Non-pigmented ciliary epithelial cell (primary cell): Measurements from ENCODE around the gene MBTD1.
"Not testable (repeated sequence)": the region's sequence is repeated elsewhere in the genome, so short reads cannot be mapped to it uniquely, and the experiment has no call there.

Experiments used
- DNase-seq: peaks from one replicate; pipeline ENCODE4 v3.0.0-alpha.2; 2010; ENCODE audit warnings: low read depth

MBTD1 gene

DNA sequence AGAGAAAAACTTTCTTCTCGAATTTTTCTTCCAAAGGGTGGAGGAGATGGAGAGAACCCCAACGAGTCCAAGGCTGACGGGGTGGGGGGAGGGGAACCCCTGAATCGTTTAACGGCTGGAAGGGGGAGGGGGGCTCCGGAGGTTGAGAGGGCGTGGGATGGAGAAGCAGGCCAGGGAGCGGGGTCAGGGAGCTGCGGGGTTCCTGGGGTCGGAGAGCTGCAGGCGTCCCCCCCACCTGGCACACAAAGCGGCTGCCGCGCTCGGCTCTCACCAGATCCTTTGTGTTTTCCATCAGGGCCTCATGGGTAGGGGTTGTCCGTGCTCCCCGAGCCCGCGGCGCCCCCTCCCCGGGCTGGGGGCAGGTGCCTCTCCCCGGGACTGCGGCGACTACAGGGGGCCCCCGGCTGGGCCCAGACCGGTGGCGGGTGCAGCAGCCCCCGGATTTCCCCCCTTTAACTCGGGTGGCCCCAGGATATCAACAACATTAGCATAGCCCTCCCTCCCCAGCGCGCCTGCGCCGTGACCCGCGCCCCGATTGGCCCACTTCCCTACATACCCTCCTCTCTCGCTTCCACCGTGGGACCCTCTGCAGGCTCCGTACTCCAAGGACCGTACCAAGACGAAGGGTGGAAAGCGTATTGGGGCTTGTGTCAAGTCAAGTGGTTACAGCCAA, at the start of gene MBTD1:
TSS of gene MBTD1 (minus strand) at position 486 of the 673 bp plus-strand sequence. CDS start 34,888 bp downstream, outside the sequence.
- peak; percentile 90 for DNase-seq

DNA sequence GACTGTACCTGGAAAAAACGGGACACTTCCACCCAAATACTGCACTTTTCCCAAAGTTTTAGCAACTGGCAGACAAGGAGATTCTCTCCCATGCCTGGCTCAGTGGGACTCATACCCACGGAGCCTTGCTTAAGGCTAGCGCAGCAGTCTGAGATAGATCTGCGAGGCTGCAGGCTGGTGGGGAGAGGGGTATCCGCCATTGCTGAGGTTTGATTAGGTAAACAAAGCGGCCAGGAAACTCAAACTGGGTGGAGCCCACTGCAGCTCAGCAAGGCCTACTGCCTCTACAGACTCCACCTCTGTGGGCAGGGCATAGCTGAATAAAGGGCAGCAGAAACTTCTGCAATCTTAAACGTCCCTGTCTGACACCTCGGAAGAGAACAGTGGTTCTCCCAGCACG, 45.3 kb upstream of the MBTD1 start:
- no peak for DNase-seq

DNA sequence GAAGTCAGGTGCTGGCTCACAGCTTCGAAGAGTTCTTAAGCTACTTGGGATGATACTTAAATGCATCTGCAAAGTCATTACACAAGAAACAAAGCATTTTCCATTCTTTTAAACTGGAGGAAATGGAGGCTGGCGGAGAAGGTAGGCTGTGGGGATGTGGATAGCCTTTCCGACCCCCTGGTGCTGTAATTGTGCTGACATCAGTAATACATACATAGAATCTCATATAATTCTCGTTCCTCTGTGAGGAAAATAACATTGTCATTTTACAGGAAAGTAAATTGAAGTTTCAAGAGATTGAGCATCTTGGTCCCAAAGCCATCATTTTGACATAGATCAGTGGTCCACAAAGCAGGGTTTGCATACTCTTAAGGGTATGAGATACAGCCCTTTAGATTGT, 40.0 kb upstream of the MBTD1 start:
- no peak for DNase-seq

DNA sequence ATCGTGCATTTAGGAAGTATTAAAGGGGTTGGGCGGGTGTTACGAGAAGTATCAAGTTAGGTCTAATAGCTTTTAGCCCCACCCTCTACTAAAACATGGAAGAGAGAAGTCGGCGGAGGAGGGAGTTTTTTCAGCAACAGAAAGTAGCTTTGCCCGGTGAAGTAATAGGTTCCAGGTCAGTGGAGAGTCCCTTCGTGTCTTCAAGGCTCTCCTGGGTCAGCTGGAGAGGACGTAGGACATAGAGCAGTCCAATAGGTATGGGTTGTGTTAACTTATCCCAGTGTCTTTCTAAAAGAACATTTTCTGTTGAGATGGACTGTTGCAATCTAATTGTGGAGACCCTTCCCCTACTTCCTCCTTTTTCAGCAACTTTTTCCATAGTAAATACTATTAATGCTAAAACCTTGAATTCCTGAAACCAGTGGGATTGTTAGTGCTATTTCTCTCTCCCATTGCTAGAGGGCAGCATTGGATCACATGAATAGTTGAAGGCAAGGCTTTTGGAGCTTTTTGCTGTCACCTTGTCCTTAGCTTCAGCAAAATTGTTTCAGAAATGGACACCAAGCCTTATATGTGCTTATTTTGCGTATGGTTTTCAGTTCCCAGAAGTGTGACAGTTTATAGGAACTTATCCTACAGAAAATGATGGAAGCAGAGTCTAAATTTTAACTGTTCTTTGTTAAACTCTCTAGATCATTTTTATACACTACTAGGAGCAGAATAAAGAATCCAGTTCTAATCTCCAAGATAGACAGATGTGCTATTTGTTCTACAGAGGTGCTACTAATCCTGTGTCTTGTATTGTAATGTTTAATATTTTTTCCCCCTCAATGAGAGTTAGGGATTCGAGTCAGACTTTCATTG, 38.9 kb upstream of the MBTD1 start:
- DNase-seq = peak; percentile 13

DNA sequence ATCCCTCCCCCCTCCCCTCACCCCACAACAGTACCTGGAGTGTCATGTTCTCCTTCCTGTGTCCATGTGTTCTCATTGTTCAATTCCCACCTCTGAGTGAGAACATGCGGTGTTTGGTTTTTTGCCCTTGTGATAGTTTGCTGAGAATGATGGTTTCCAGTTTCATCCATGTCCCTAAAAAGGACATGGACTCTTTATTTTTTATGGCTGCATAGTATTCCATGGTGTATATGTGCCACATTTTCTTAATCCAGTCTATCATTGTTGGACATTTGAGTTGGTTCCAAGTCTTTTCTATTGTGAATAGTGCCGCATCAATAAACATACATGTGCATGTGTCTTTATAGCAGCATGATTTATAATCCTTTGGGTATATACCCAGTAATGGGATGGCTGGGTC, 34.5 kb upstream of the MBTD1 start:
- DNase-seq = not testable (repeated sequence)

DNA sequence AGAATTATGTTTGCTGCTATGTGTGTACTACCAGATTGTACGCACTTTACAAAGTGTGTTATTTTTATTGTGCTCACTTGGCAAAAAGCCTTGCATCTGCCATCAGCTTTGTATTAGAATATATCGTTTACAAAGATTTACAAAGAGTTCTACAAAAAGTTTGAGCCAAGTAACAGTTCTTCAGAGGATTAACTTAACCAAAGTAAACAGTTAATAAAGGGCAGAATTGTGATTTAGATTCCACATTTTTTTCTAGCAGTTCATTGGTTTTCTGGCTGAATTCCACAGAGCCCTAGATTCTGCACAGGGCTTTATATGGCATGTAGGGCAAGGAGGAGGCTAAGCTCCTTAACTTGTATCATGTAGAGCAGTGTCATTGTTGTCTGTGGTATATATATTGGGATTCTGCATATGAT, 29.9 kb upstream of the MBTD1 start:
- DNase-seq = no peak

DNA sequence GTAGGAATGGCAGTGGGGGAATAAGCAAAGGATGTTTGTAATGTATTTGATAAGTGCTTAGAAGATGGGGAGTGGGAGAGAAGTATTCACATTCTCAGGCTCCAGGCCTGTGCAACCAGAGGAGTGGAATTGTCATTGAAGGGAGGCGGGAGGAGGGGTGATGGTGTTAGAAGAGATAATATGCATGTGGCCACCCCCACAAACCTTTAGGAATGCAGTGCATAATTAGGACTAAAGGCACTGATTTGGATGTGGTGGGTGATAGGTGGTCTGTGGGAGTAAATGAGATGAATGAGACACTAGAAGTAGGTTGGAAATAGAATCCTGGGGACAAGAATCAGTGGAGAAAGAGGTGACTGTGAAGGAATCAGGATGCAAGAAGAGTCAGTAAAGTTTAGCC, 27.6 kb upstream of the MBTD1 start:
- DNase-seq = no peak

DNA sequence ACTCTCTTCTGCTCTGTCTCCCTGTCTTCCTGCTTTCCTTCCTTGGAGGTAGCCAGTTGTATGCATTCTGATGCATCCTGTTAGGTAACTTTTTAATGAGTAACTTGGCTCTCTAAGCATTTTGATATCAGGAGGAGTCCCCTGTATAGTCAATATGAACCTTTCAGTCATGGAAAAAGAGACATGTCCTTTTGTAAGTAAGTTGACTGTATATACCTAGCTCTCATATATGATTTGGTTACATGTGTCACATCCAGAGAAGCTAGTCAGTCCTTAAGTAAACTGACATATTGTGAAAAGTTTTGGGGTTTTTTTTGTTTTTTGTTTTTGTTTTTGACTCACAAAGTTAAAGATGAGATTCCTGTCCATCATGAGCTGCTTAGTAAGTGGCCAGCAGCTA, 19.3 kb upstream of the MBTD1 start:
- no peak for DNase-seq

DNA sequence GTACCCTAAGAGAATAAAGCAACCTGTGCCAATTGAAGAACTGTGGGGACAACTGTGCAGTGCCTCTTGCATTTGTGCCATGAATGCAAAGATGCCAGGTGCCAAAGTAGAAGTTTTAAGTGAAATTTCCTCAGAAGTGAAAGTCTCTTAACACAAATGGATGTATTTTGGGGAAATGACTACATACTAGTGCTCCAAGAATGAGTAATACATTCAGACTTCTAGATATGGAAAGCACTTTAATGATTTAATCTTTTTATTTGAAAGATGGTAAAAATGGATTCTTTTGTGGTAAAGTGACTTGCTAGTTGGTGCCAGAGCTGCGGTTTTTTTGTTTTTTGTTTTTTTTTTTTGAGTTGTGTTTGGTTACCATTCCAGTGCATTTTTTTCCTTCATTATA, 15.5 kb upstream of the MBTD1 start:
- DNase-seq = peak; percentile 50

DNA sequence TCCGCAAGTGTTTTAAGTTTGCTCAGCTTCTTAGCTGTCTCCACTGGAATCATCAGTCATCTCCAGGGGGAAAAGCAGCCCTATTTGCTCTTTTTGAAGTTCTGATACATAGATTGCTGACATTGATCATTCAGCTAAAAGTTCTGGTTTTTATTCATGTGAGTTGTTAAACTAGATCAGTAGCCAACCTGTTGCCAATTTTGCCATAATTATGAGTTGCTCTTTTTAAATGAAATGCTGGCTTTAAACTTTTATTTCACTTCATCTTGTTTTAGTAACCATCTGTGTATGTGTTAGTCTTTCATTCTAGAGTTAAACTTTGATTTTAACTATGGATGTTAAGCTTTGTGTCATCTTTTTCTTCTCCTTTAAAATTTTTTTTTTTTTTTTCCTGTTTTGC, 13.0 kb upstream of the MBTD1 start:
- DNase-seq = no peak

DNA sequence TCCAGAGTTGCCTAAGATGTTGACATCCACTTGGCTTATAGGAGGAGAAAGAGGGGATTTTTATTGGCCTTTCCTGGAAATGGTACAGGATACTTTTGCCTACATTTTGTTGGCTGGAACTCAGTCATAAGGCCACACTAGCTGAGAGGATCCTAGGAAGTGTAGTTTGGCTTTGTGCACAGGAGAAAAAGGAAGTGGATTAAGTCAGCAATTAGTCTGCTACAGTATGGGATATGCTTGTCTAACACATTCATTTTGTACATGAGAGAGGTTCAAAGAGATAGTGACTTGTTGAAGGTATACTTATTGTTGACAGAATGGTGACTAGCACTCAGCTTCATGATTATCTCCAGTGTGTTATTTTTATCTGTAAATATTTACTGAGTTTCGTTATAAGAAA, 10.8 kb upstream of the MBTD1 start:
- no peak for DNase-seq

DNA sequence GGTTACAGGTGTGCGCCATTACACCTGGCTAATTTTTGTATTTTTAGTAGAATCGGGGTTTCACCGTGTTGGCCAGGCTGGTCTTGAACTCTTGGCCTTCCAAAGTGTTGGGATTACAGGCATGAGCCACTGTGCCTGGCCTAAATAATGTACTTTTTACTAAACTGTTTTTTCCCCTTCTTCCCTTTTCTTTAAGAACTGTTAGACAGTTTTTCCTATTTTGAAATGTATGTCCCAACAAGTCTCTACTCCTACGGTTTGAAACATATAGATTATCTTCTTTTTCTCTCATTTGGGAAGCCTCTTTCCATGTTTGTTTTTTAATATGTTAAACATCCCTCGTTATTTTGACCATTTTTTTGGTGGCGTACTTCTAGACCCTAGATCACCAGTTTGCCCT, 10.1 kb upstream of the MBTD1 start:
- no peak for DNase-seq

DNA sequence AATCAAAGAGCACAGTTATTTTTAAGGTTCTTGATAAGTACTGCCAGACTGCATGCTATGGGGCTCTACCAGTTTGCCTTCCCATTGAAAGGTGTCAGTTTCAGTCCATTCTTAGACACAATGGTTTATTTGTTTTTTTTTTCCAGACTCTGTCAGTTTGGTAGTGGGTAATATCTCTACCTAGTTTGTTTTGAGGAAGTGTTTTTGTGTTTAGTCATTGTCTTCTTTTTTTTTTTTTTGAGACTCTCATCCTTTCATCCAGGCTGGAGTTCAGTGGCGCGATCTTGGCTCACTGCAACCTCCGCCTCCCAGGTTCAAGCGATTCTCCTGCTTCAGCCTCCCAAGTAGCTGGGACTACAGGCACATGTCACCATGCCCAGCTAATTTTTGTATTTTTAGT, 4.6 kb upstream of the MBTD1 start:
- DNase-seq = not testable (repeated sequence)

DNA sequence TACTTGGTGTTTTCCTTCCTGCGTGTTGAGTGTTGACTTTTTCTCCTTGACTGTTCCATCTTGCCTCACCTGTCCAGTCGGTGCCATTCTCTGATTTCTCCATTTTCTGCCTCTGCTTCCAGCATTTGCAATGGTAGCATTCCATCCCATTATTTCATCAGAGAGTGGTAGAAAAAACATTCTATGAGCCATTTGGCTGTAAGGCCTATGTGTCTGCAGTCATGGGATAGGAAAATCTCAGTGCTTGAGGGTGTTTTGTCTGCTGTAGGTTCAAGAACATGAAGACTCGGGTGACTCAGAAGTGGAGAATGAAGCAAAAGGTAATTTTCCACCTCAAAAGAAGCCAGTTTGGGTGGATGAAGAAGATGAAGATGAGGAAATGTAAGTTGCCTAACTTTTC, 3.2 kb upstream of the MBTD1 start:
- DNase-seq = no peak

DNA sequence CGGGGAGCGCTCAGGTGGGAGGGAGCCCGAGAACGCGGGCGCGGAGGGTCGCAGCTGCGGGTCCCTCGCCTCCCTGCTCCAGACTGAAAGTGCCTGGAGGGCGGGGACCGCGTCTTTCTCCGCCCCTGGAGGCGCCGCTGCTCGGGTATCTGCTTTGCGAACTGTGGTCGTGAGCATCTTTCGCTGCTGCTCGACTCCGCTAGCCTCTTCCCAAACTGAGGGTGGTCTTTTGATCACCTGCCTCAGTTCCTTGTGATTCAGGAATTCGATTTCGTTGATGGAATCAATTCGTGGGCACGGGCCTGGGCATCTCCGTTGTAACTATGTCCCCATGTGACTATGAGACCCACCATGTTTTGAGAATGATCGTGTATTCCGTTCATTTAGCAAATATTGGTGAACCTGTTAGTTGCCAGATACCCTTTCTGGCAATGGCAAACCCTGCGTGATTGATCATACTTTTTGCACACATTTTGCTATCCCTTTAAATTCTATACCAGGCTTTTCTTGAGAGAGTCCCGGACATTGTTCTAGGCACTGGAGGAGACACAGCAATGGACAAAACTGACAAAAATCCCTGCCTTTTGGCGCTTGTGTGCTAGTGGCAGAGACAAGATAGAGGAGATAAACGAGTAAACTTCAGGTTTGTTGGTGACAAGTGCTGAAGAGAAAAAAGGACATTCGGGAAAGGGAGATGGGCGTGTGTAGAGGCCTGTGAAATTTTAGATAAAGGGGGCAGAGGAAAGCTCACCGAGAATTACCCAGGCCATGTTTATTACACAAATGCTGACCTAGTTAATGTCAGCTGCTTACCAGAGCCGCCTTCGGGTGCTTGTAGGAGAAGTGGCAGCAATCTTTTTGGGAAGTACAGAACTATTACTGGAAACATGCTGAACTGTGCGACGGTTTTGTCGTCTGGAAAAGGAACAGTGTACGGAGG, 1.4 kb upstream of the MBTD1 start:
- no peak for DNase-seq

DNA sequence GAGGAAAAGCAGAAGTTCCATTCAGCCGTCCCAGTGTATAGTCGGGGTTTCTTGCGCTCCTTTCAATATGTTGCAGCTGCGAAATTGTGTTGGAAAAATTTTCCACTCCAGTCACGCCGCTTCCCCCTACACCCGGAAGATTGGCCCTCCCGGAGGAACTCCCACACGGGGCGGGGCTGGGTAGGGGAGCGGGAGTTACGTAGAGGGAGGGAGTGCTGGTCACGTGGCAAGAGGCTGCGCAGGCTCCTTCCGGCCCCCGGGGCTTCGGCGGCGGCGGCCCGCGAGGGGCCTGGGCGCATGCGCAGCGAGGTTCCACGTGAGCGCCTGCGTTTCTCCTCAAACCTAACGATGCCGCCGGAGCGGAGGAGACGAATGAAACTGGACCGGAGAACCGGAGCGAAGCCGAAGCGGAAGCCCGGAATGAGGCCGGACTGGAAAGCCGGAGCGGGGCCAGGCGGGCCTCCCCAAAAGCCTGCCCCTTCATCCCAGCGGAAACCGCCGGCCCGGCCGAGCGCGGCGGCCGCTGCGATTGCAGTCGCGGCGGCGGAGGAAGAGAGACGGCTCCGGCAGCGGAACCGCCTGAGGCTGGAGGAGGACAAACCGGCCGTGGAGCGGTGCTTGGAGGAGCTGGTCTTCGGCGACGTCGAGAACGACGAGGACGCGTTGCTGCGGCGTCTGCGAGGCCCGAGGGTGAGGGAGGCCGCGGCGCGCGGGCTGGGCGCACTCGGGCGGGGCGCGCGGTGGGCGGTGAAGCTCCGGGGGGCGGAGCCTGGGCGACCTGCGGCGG, 581 bp upstream of the MBTD1 start, which contains the start of gene UTP18:
TSS of gene UTP18 (plus strand) at position 310 of the 787 bp plus-strand sequence. CDS start at position 349, 39 bp downstream.
- peak; percentile 90 for DNase-seq

DNA sequence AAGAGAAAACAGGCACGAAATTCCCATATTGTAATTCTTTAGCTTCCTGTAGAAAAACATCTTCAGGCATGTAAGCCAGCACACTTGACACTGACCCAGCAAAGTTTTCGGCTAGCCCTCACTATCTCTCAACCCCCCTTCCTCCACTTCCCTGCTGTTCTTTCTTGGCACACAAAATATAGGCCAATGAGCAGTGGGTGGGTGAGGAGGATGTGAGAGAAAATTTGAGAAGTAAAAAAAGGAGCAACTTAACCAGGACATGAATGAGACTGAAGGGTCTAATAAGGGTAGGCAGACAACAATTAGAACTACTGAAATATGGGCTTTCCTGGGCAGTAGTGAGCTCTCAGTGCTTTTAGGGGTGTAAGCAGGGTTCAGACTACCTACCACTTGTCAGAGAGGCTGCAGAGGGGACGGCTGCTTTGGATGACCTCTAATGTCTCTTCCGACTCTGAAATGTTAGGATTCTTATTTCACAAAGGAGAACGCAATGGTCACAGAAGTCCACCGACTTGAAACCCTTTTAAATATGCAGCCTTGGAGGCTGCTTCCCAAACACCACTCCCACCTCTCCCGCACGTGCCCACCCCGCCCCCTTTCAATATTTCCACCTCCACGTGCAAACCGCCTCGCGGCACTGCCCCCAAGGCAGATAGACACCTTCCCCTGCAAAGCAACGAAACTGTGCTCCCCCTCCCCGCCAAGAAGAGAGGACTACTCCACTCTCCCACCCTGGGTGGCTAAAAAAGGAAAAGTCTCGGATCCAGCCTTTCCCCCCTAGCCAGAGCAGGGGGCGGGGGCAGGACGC, 889 bp downstream of the MBTD1 start:
- DNase-seq = no peak

DNA sequence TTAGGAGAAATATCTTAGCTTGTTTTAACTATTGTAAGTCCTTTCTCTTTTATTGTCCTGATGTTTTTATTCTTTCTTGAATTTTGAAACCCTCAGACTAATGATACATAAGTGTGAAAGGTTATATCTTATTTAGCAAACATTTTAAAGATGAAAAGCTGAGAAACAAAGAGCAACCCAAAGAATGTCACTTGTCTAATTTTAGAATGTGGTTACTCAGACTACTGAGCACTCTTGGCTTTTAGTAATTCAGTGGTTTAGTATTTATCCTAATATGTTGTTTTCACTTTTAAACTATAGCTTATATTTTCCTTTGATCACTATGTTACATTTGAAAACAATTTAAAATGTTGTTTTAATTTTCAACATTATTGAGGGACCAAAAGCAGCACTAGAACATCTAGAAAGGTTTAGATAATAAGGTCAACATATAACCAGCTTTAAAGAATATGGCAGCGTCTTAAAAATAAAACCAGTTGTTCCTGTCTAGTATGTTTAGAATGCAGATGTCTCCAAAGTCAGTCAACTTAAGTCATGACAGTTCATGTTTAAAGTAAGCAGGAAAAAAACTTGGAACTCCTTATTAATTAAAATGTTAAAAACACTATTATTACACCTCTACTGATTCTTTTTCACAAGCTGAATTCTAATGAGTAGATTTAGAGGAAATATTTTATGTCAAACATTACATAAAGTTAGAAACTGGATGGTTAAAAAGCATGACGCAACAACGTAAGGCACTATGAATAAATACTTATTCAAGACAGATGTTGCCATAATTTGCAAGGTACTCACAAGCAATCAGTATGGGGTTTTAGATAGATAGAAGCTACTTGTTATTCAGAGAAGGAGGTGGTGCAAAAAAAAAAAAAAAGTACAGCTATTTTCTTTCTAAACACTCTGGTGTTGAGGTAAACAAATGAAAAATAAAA, 2.4 kb downstream of the MBTD1 start:
- no peak for DNase-seq

DNA sequence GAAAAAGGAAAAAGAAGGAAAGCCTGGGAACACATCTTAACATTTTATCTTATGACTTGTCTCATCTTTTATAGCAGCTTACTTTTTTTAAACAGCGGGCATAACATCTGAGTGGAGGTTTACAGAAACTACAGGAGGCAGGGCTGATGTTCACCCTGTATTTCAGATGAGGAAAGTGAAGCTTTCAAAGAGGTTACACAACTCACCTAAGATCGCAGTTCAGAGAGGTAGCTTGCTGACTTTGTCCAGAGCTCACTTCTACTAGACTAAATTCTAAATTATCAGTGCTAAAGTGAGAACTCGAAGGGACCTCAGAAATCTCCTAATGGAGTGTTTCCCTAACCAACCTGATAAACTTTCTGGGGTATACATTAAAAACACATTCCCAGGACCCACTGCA, 3.7 kb downstream of the MBTD1 start:
- no peak for DNase-seq
